BLaER1 treated with 17β-estradiol and CSF1 and Interleukin-3, amounts not matched to agents 10 nM and 100 nM (cell line): ENCODE measurements around the gene DSN1.

Source experiments
- H3K27ac ChIP-seq, 11 experiments: shearing (Covaris generic); formaldehyde crosslinking; 2 replicates each; pipeline ENCODE4 v1.8.1; 2022
- H3K27me3 ChIP-seq, 11 experiments: shearing (Covaris generic); formaldehyde crosslinking; 2 replicates each; pipeline ENCODE4 v1.8.1; 2022
- H3K36me3 ChIP-seq, 11 experiments: shearing (Covaris generic); formaldehyde crosslinking; 2 replicates each; pipeline ENCODE4 v1.8.1; 2022
- H3K4me1 ChIP-seq, 10 experiments: shearing (Covaris generic); formaldehyde crosslinking; 2 replicates each; pipeline ENCODE4 v1.8.1; 2022
- H3K4me2 ChIP-seq, 11 experiments: shearing (Covaris generic); formaldehyde crosslinking; 2 replicates each; pipeline ENCODE4 v1.8.1; 2022
- H3K4me3 ChIP-seq, 10 experiments: shearing (Covaris generic); formaldehyde crosslinking; 2 replicates each; pipeline ENCODE4 v1.8.1; 2022
- H3K9ac ChIP-seq, 11 experiments: shearing (Covaris generic); formaldehyde crosslinking; 2 replicates each; pipeline ENCODE4 v1.8.1; 2022
- H3K9me3 ChIP-seq, 11 experiments: shearing (Covaris generic); formaldehyde crosslinking; replicated peaks in 1 of 11; 2 replicates each; pipeline ENCODE4 v1.8.1; 2022
- H4K20me1 ChIP-seq, 11 experiments: shearing (Covaris generic); formaldehyde crosslinking; 2 replicates each; pipeline ENCODE4 v1.8.1; 2022
- Cebpa-rat ChIP-seq, 11 experiments: shearing (Covaris generic); IDR thresholded peaks; 2 replicates each; pipeline ENCODE4 v1.8.1; 2022

Gene DSN1

GRCh38 chr20:36817496-36817895 lies 43.9 kb upstream of the DSN1 start:
- peaks cover 0 to 6% (median 0%) of the 10 kb centered on the region in 10 experiments; a peak in 1 of 20 replicates for H3K4me1 ChIP-seq
- H3K9me3 ChIP-seq, result no peaks in the 10 kb centered on the region
- H3K36me3 ChIP-seq, result peaks cover 82 to 100% (median 96%) of the 10 kb centered on the region in 11 experiments
- no peak overlapping the region for H3K4me3 ChIP-seq
- no peaks in the 10 kb centered on the region for H3K27me3 ChIP-seq
- no peak overlapping the region for H3K9ac ChIP-seq
- H4K20me1 ChIP-seq, result peaks cover 9 to 57% (median 30%) of the 10 kb centered on the region in 11 experiments; a peak in 18 of 22 replicates
- no peak overlapping the region for H3K4me2 ChIP-seq
- no peak for TF ChIP-seq Cebpa-rat (IDR thresholded peaks at IDR 0.05)
- no peak overlapping the region for H3K27ac ChIP-seq

GRCh38 chr20:36815454-36816091 lies 42.0 kb upstream of the DSN1 start:
- no peak overlapping the region for H3K4me2 ChIP-seq
- no peak overlapping the region for H3K27ac ChIP-seq
- no peak overlapping the region for H3K4me3 ChIP-seq
- peaks cover 91 to 100% (median 98%) of the 10 kb centered on the region in 11 experiments for H3K36me3 ChIP-seq
- TF ChIP-seq Cebpa-rat (IDR thresholded peaks at IDR 0.05), result no peak
- H3K4me1 ChIP-seq, result peaks cover 0 to 8% (median 0%) of the 10 kb centered on the region in 10 experiments; a peak in 3 of 20 replicates
- no peaks in the 10 kb centered on the region for H3K27me3 ChIP-seq
- H3K9ac ChIP-seq, result no peak overlapping the region
- H3K9me3 ChIP-seq, result no peaks in the 10 kb centered on the region
- peaks cover 8 to 75% (median 30%) of the 10 kb centered on the region in 11 experiments; a peak in 18 of 22 replicates for H4K20me1 ChIP-seq

GRCh38 chr20:36812594-36813463 lies 39.3 kb upstream of the DSN1 start:
- no peak for TF ChIP-seq Cebpa-rat (IDR thresholded peaks at IDR 0.05)
- Histone ChIP-seq H3K27me3 (no peaks in the 10 kb centered on the region), H3K9ac (no peak overlapping the region), H4K20me1 (peaks cover 7 to 77% (median 35%) of the 10 kb centered on the region in 11 experiments; a peak in 18 of 22 replicates), H3K4me3 (no peak overlapping the region), H3K27ac (no peak overlapping the region), H3K36me3 (peaks cover 94 to 100% (median 99%) of the 10 kb centered on the region in 11 experiments), H3K4me1 (peaks cover 0 to 12% (median 3%) of the 10 kb centered on the region in 10 experiments; a peak in 7 of 20 replicates), H3K9me3 (no peaks in the 10 kb centered on the region), H3K4me2 (no peak overlapping the region)

- Histone ChIP-seq H4K20me1 (peaks cover under 1 to 68% (median 42%) of the 10 kb centered on the region in 11 experiments; a peak in 18 of 22 replicates), H3K27me3 (no peaks in the 10 kb centered on the region), H3K9ac (no peak overlapping the region), H3K4me1 (peaks cover 0 to 12% (median 3%) of the 10 kb centered on the region in 10 experiments; a peak in 7 of 20 replicates), H3K4me3 (no peak overlapping the region), H3K9me3 (no peaks in the 10 kb centered on the region), H3K4me2 (0 out of 22 replicates have a peak overlapping the region, but pooled peaks of 1 of the 11 experiments have one; percentile 10), H3K36me3 (peaks cover 95 to 100% (median 98%) of the 10 kb centered on the region in 11 experiments), H3K27ac (0 out of 22 replicates have a peak overlapping the region, but pooled peaks of 1 of the 11 experiments have one; percentile 13)
- no peak for TF ChIP-seq Cebpa-rat (IDR thresholded peaks at IDR 0.05)
These were observed 35.0 kb upstream of the DSN1 start for GRCh38 chr20:36808317-36809257.

GRCh38 chr20:36806049-36806448 lies 32.5 kb upstream of the DSN1 start:
- Histone ChIP-seq H3K27me3 (no peaks in the 10 kb centered on the region), H3K9me3 (no peaks in the 10 kb centered on the region), H3K4me3 (no peak overlapping the region), H3K4me2 (no peak overlapping the region), H3K36me3 (peaks cover 95 to 100% (median 98%) of the 10 kb centered on the region in 11 experiments), H3K9ac (no peak overlapping the region), H4K20me1 (peaks cover 0 to 59% (median 30%) of the 10 kb centered on the region in 11 experiments; a peak in 17 of 22 replicates), H3K4me1 (peaks cover 0 to 12% (median 3%) of the 10 kb centered on the region in 10 experiments; a peak in 10 of 20 replicates), H3K27ac (no peak overlapping the region)
- no peak for TF ChIP-seq Cebpa-rat (IDR thresholded peaks at IDR 0.05)

- no peak overlapping the region for H3K9ac ChIP-seq
- no peaks in the 10 kb centered on the region for H3K9me3 ChIP-seq
- H3K36me3 ChIP-seq, result peaks cover 95 to 100% (median 98%) of the 10 kb centered on the region in 11 experiments
- H3K4me2 ChIP-seq, result no peak overlapping the region
- peaks cover 0 to 59% (median 27%) of the 10 kb centered on the region in 11 experiments; a peak in 17 of 22 replicates for H4K20me1 ChIP-seq
- H3K27ac ChIP-seq, result no peak overlapping the region
- peaks cover 0 to 12% (median 7%) of the 10 kb centered on the region in 10 experiments; a peak in 10 of 20 replicates for H3K4me1 ChIP-seq
- H3K27me3 ChIP-seq, result no peaks in the 10 kb centered on the region
- no peak for TF ChIP-seq Cebpa-rat (IDR thresholded peaks at IDR 0.05)
- no peak overlapping the region for H3K4me3 ChIP-seq
These were observed 31.8 kb upstream of the DSN1 start for GRCh38 chr20:36805396-36805795.

GRCh38 chr20:36804425-36804824 lies 30.9 kb upstream of the DSN1 start:
- Histone ChIP-seq H3K36me3 (peaks cover 95 to 100% (median 99%) of the 10 kb centered on the region in 11 experiments), H3K9me3 (no peaks in the 10 kb centered on the region), H3K9ac (no peak overlapping the region), H3K4me3 (no peak overlapping the region), H3K4me2 (no peak overlapping the region), H3K4me1 (peaks cover 0 to 16% (median 7%) of the 10 kb centered on the region in 10 experiments; a peak in 10 of 20 replicates), H3K27me3 (no peaks in the 10 kb centered on the region), H3K27ac (no peak overlapping the region), H4K20me1 (peaks cover 0 to 57% (median 24%) of the 10 kb centered on the region in 11 experiments; a peak in 17 of 22 replicates)
- no peak for TF ChIP-seq Cebpa-rat (IDR thresholded peaks at IDR 0.05)
